ENCODE results near the gene CMTR1.

Gene CMTR1

DNA sequence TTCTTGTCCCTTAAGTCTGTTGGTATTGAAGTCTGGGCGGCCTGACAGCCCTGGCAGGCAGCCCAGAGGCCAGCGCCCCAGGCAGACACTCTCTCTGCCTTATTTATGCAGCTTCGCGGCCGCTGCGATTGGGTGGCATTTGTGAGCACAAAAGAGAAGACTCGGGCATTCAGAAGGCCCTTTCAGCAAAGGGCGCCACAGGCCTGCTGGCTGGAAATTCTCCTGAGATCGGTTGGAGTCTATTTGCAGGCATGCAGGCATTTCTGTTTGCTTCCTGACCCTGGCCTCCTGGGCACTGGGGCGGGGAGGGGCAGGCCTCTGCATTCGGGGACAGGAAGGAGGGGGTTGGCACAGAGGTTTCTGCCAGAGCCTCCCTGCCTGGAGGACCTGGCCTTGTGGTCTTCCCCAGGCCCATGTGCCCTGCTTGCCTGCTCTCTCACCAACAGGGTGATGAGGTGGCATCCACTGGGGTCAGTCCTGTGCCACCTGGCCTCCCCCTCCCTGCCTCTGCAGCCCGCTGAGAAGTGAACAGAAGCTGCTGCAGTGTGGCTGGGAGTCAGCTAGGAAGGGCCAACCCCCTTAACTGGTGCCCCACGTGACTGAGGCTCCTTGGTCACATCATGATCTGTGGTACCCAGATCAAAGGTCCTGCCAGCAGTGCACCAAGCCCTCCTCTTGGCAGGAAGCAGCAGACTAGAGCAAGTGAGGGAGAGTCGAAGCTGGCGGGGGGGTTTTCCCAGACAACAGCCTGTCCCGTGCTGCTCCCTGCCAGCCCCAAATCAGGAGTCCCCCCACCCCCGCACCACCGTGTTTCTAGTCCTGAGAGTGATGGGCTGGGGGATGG is 83.3 kb downstream of the CMTR1 start:
- H3K9ac ChIP-seq (ENCODE audit: low read depth, low read length) = no peak overlapping the region
- no peaks in the 10 kb centered on the region for H3K36me3 ChIP-seq (ENCODE audit: control insufficient read depth, insufficient read depth, low read length)
- H3K27ac ChIP-seq (ENCODE audit: low read depth, low read length) = no peak overlapping the region
- H3K4me3 ChIP-seq (ENCODE audit: low read depth, low read length) = no peak overlapping the region
- peaks cover 49% of the 10 kb centered on the region for H3K4me1 ChIP-seq (ENCODE audit: control insufficient read depth, insufficient read depth, low read length)
- peaks cover 35% of the 10 kb centered on the region for H3K27me3 ChIP-seq (ENCODE audit: control insufficient read depth, insufficient read depth, low read length)
- no peaks in the 10 kb centered on the region for H3K9me3 ChIP-seq (ENCODE audit: control insufficient read depth, insufficient read depth, low read length)

DNA sequence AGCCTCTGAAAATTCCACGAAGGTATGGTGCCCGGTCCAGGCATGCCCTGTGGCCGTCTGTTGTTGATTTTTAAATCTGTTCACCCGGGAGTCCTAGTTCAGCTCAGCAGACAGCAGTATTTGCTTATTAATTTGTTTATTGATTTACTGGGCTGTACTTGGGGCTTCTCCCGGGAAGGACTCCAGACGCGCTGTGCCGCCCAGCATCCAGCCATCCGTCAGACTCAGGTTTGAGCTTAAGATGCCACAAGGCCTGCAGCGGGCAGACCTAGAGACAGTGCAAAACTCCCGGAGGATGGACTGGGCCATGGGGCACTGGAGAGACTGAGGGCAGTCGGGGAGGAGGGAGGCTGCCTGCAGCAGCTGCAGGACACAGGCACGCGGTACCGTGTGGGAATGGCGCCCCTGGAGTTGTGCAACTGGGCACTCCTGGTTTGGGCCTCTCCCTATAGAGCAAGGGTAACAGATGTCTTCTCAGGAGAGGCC is 83.9 kb downstream of the CMTR1 start:
- H3K27me3 ChIP-seq (ENCODE audit: control insufficient read depth, insufficient read depth, low read length) = peaks cover 28% of the 10 kb centered on the region
- no peak overlapping the region for H3K4me3 ChIP-seq (ENCODE audit: low read depth, low read length)
- no peak overlapping the region for H3K27ac ChIP-seq (ENCODE audit: low read depth, low read length)
- H3K9ac ChIP-seq (ENCODE audit: low read depth, low read length) = no peak overlapping the region
- H3K9me3 ChIP-seq (ENCODE audit: control insufficient read depth, insufficient read depth, low read length) = no peaks in the 10 kb centered on the region
- peaks cover 45% of the 10 kb centered on the region for H3K4me1 ChIP-seq (ENCODE audit: control insufficient read depth, insufficient read depth, low read length)
- no peaks in the 10 kb centered on the region for H3K36me3 ChIP-seq (ENCODE audit: control insufficient read depth, insufficient read depth, low read length)

DNA sequence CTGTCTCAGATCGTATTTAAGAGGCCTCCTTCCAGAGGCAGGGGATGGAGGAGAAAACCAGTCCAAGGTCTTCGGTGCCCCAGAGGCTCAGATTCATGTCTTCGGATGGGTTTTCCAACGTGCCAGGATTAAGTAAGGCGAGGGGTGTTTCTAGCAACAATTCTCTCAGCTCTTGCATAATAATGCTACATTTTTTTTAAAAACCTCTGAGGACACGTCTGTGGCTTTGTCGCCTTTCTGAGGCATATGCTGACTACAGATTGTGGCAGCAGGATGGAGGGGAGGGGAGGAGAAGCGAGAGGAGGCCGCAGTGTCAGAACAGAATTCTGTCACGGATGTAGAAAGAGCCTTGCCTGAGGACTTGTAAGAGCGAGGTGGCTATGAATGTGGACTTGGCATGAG is 84.4 kb downstream of the CMTR1 start:
- Histone ChIP-seq H3K36me3 (ENCODE audit: control insufficient read depth, insufficient read depth, low read length) (no peaks in the 10 kb centered on the region), H3K9ac (ENCODE audit: low read depth, low read length) (no peak overlapping the region), H3K4me1 (ENCODE audit: control insufficient read depth, insufficient read depth, low read length) (peaks cover 41% of the 10 kb centered on the region), H3K4me3 (ENCODE audit: low read depth, low read length) (no peak overlapping the region), H3K27ac (ENCODE audit: low read depth, low read length) (no peak overlapping the region), H3K9me3 (ENCODE audit: control insufficient read depth, insufficient read depth, low read length) (no peaks in the 10 kb centered on the region), H3K27me3 (ENCODE audit: control insufficient read depth, insufficient read depth, low read length) (peaks cover 24% of the 10 kb centered on the region)

DNA sequence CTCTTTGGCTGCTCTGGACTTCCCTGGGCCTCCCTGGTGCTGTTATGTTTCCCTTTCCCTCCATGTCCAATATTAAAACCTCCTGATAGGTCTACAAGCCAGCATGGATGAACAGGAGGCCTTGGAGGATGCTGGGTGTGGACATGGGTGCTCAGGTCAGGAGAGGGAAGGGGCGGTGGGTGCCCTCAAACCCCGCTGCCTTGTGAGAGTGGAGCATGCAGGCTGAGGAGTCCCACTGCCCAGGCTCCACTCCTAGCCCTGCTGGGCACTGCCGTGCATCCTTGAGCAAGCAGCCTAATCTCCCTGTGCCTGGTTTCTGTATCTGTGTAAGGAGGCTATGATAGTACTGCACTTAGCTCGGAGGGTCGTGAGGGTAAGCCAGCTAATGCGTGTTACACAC is 85.1 kb downstream of the CMTR1 start:
- H3K4me1 ChIP-seq (ENCODE audit: control insufficient read depth, insufficient read depth, low read length) = peaks cover 34% of the 10 kb centered on the region
- no peaks in the 10 kb centered on the region for H3K36me3 ChIP-seq (ENCODE audit: control insufficient read depth, insufficient read depth, low read length)
- H3K27ac ChIP-seq (ENCODE audit: low read depth, low read length) = no peak overlapping the region
- peaks cover 17% of the 10 kb centered on the region for H3K27me3 ChIP-seq (ENCODE audit: control insufficient read depth, insufficient read depth, low read length)
- no peak overlapping the region for H3K4me3 ChIP-seq (ENCODE audit: low read depth, low read length)
- no peaks in the 10 kb centered on the region for H3K9me3 ChIP-seq (ENCODE audit: control insufficient read depth, insufficient read depth, low read length)
- no peak overlapping the region for H3K9ac ChIP-seq (ENCODE audit: low read depth, low read length)

- H3K27ac ChIP-seq (ENCODE audit: low read depth, low read length) = no peak overlapping the region
- no peak overlapping the region for H3K4me3 ChIP-seq (ENCODE audit: low read depth, low read length)
- peaks cover 20% of the 10 kb centered on the region for H3K4me1 ChIP-seq (ENCODE audit: control insufficient read depth, insufficient read depth, low read length)
- no peaks in the 10 kb centered on the region for H3K9me3 ChIP-seq (ENCODE audit: control insufficient read depth, insufficient read depth, low read length)
- no peaks in the 10 kb centered on the region for H3K36me3 ChIP-seq (ENCODE audit: control insufficient read depth, insufficient read depth, low read length)
- peaks cover 3% of the 10 kb centered on the region; the same call in 1 of the 2 replicates for H3K27me3 ChIP-seq (ENCODE audit: control insufficient read depth, insufficient read depth, low read length)
- no peak overlapping the region for H3K9ac ChIP-seq (ENCODE audit: low read depth, low read length)
Measured at GRCh38 chr6:37519461-37519860, 86.4 kb downstream of the CMTR1 start.

- Histone ChIP-seq H3K4me3 (ENCODE audit: low read depth, low read length) (no peak overlapping the region), H3K27ac (ENCODE audit: low read depth, low read length) (no peak overlapping the region), H3K4me1 (ENCODE audit: control insufficient read depth, insufficient read depth, low read length) (peaks cover 9% of the 10 kb centered on the region), H3K9ac (ENCODE audit: low read depth, low read length) (no peak overlapping the region), H3K27me3 (ENCODE audit: control insufficient read depth, insufficient read depth, low read length) (no peaks in the 10 kb centered on the region; the same call in 1 of the 2 replicates), H3K36me3 (ENCODE audit: control insufficient read depth, insufficient read depth, low read length) (no peaks in the 10 kb centered on the region), H3K9me3 (ENCODE audit: control insufficient read depth, insufficient read depth, low read length) (no peaks in the 10 kb centered on the region)
Measured at GRCh38 chr6:37520926-37521325, 87.9 kb downstream of the CMTR1 start.

GRCh38 chr6:37521674-37522073 is 88.7 kb downstream of the CMTR1 start:
- no peak overlapping the region for H3K9ac ChIP-seq (ENCODE audit: low read depth, low read length)
- H3K36me3 ChIP-seq (ENCODE audit: control insufficient read depth, insufficient read depth, low read length) = no peaks in the 10 kb centered on the region
- no peaks in the 10 kb centered on the region; the same call in 1 of the 2 replicates for H3K27me3 ChIP-seq (ENCODE audit: control insufficient read depth, insufficient read depth, low read length)
- no peak overlapping the region for H3K27ac ChIP-seq (ENCODE audit: low read depth, low read length)
- peaks cover 1% of the 10 kb centered on the region; the same call in 1 of the 2 replicates for H3K4me1 ChIP-seq (ENCODE audit: control insufficient read depth, insufficient read depth, low read length)
- H3K4me3 ChIP-seq (ENCODE audit: low read depth, low read length) = no peak overlapping the region
- H3K9me3 ChIP-seq (ENCODE audit: control insufficient read depth, insufficient read depth, low read length) = no peaks in the 10 kb centered on the region

DNA sequence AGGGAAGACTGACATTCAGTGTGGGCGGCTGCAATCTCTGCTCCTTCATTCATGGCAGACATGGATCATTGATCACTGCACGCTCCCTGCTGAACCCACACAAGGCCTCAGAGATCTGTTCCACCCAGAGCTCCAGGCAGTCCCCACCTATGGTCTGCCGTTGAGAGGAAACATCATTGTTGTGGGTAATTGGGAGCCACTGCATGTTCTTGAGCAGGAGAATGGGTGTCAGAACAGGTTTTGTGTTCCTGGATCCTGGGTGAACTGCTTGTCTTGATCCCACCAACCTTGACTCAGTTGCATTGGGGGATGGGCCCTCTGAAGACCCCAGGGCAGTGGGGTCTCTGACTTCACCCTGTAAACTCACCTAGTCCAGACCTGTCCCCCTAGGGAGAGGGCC is 89.8 kb downstream of the CMTR1 start:
- Histone ChIP-seq H3K9ac (ENCODE audit: low read depth, low read length) (no peak overlapping the region), H3K4me1 (ENCODE audit: control insufficient read depth, insufficient read depth, low read length) (no peaks in the 10 kb centered on the region), H3K36me3 (ENCODE audit: control insufficient read depth, insufficient read depth, low read length) (no peaks in the 10 kb centered on the region), H3K27me3 (ENCODE audit: control insufficient read depth, insufficient read depth, low read length) (no peaks in the 10 kb centered on the region; the same call in 1 of the 2 replicates), H3K27ac (ENCODE audit: low read depth, low read length) (no peak overlapping the region), H3K9me3 (ENCODE audit: control insufficient read depth, insufficient read depth, low read length) (no peaks in the 10 kb centered on the region), H3K4me3 (ENCODE audit: low read depth, low read length) (no peak overlapping the region)

GRCh38 chr6:37523412-37523811 is 90.4 kb downstream of the CMTR1 start:
- Histone ChIP-seq H3K27me3 (ENCODE audit: control insufficient read depth, insufficient read depth, low read length) (peaks cover 1% of the 10 kb centered on the region; the same call in 1 of the 2 replicates), H3K4me1 (ENCODE audit: control insufficient read depth, insufficient read depth, low read length) (no peaks in the 10 kb centered on the region), H3K27ac (ENCODE audit: low read depth, low read length) (no peak overlapping the region), H3K4me3 (ENCODE audit: low read depth, low read length) (no peak overlapping the region), H3K9ac (ENCODE audit: low read depth, low read length) (no peak overlapping the region), H3K36me3 (ENCODE audit: control insufficient read depth, insufficient read depth, low read length) (no peaks in the 10 kb centered on the region), H3K9me3 (ENCODE audit: control insufficient read depth, insufficient read depth, low read length) (no peaks in the 10 kb centered on the region)

DNA sequence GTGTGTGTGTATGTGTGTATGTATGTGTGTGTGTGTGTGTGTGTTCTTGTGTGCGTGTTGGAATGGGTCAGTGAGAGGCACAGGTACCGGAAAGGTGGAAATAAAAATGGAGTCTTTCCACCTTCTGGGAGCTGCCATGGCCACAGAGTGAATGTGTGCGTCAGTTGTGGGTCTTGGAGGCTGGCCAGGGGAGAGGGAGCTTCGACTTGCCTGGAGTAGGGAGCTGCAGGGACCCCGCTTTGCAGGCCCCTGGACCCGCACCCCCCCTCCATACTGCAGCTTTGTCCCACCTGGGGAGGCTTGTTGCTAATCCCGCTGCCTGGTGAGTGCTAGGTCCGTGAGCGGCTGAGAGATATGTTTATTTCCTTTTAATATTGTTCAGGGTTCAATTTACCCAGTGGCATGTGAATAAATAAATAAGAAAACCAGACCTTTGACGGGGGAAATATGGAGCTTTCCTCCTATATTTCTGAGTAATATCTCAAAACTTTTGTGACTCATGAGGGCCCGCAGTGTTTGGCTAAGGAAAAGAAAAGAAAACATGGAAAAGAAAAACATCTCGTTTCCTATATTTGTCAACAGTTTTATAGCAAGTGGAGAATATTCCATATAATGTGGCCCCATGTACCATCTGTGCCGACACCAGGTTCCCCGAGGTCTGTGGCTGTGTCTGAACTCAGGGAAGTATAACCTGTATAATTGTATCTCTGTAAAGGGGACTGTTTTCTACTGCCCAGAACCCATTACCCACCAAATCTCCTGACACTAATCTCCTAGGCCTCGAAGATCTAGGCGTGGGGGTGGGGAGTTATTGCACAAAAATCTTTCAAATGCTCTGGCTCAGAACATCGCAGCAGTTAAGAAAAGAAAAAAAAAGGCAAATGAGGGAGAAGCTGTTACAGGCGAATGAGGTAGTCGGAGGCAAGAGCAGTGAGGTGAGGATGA is 91.3 kb downstream of the CMTR1 start:
- Histone ChIP-seq H3K9me3 (ENCODE audit: control insufficient read depth, insufficient read depth, low read length) (no peaks in the 10 kb centered on the region), H3K27me3 (ENCODE audit: control insufficient read depth, insufficient read depth, low read length) (0 out of 2 replicates have a peak, but pooled peaks cover 3% of the 10 kb centered on the region), H3K27ac (ENCODE audit: low read depth, low read length) (no peak overlapping the region), H3K4me3 (ENCODE audit: low read depth, low read length) (no peak overlapping the region), H3K9ac (ENCODE audit: low read depth, low read length) (no peak overlapping the region), H3K36me3 (ENCODE audit: control insufficient read depth, insufficient read depth, low read length) (no peaks in the 10 kb centered on the region), H3K4me1 (ENCODE audit: control insufficient read depth, insufficient read depth, low read length) (no peaks in the 10 kb centered on the region)

Measured in HUES48 (cell line).